Inflammatory macrophage treated with lipopolysaccharide for 1 hour (primary cell): ENCODE measurements around the gene DSCAML1.

Experiments
- DNase-seq, 2 donors: peaks; one replicate each; pipeline ENCODE4 v3.0.0-alpha.2; 2020 to 2022

Gene DSCAML1

GRCh38 chr11:117480221-117480620 is 316.8 kb downstream of the DSCAML1 start:
- DNase-seq, result no peak

- no peak for DNase-seq
These were observed 317.6 kb downstream of the DSCAML1 start for GRCh38 chr11:117479372-117479771.

GRCh38 chr11:117478926-117479325 is 318.1 kb downstream of the DSCAML1 start:
- no peak for DNase-seq

- DNase-seq, result no peak
These were observed 318.7 kb downstream of the DSCAML1 start for GRCh38 chr11:117478126-117478860.

GRCh38 chr11:117477721-117478120 is 319.3 kb downstream of the DSCAML1 start:
- DNase-seq, result no peak

- peak; percentile 22 to 27 for DNase-seq
These were observed 320.4 kb downstream of the DSCAML1 start for GRCh38 chr11:117476531-117477142.

- no peak for DNase-seq
These were observed 321.1 kb downstream of the DSCAML1 start for GRCh38 chr11:117475716-117476530.

- DNase-seq, result no peak
These were observed 323.4 kb downstream of the DSCAML1 start for GRCh38 chr11:117473481-117474091.

- no peak for DNase-seq
These were observed 325.2 kb downstream of the DSCAML1 start for GRCh38 chr11:117471776-117472175.

- DNase-seq, result no peak
These were observed 326.4 kb downstream of the DSCAML1 start for GRCh38 chr11:117470576-117470975.

- DNase-seq, result no peak
These were observed 328.1 kb downstream of the DSCAML1 start for GRCh38 chr11:117468888-117469287.

GRCh38 chr11:117467770-117468169 is 329.2 kb downstream of the DSCAML1 start:
- DNase-seq, result no peak

GRCh38 chr11:117466966-117467365 is 330.1 kb downstream of the DSCAML1 start:
- DNase-seq, result no peak

GRCh38 chr11:117465236-117465997 is 331.6 kb downstream of the DSCAML1 start:
- no peak for DNase-seq

GRCh38 chr11:117464778-117465177 is 332.2 kb downstream of the DSCAML1 start:
- no peak for DNase-seq

GRCh38 chr11:117462864-117463247 is 334.2 kb downstream of the DSCAML1 start:
- DNase-seq, result no peak

GRCh38 chr11:117462183-117462863 is 334.7 kb downstream of the DSCAML1 start:
- DNase-seq, result no peak

- DNase-seq, result no peak
These were observed 335.4 kb downstream of the DSCAML1 start for GRCh38 chr11:117461396-117462182.

GRCh38 chr11:117459979-117460300 is 337.1 kb downstream of the DSCAML1 start:
- peak; percentile 75 to 78 for DNase-seq

- DNase-seq, result no peak
These were observed 337.7 kb downstream of the DSCAML1 start for GRCh38 chr11:117459123-117459978.
